AG20443 (cell line): Measurements from ENCODE around the gene FANCG.

Experiments
- DNase-seq: peaks from one replicate; pipeline ENCODE4 v3.0.0; 2012; ENCODE audit warnings: low spot score, mixed read lengths

The FANCG gene

GRCh38 chr9:35103660-35104191 is 24.0 kb upstream of the FANCG start:
- no peak for DNase-seq

GRCh38 chr9:35102769-35103659 is 23.3 kb upstream of the FANCG start, which contains the start of gene STOML2:
Gene STOML2 (minus strand): TSS chr9:35103131. CDS start chr9:35103094, 37 bp downstream.
- peak; percentile 96 for DNase-seq

DNA sequence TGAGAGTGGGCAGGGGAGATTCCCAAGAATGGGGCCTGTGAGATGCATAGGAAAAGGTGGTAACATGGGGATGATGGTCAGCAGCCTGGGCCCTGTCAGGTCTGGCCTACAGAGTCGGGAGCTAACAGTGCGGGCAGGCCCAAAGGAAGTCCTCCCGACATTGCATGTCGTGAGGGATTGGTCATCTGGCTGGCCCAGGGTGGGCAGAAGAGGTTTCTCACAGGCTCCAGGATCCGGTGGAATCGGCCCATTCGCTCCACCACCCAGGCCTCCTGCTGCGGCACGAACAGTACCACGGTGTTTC is 22.7 kb upstream of the FANCG start:
- DNase-seq, result peak; percentile 30

DNA sequence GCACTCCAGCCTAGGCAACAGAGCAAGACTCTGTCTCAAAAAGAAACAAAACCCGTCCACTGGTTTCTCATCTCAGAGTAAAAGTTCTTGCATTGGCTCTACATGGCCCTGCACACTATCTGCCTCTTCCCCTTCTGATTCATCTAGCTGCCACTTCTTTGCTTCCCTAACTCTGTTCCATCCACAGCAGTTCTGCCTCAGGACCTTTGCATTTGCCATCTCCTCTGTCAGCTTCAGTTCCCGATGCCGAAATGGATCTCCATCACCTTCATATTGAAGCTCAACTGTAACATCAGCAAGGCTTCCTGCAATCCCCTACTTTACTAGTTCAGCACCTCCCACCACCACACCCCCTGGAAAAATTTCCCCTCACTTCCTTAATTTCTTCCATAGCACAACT is 17.8 kb upstream of the FANCG start:
- DNase-seq, result no peak

DNA sequence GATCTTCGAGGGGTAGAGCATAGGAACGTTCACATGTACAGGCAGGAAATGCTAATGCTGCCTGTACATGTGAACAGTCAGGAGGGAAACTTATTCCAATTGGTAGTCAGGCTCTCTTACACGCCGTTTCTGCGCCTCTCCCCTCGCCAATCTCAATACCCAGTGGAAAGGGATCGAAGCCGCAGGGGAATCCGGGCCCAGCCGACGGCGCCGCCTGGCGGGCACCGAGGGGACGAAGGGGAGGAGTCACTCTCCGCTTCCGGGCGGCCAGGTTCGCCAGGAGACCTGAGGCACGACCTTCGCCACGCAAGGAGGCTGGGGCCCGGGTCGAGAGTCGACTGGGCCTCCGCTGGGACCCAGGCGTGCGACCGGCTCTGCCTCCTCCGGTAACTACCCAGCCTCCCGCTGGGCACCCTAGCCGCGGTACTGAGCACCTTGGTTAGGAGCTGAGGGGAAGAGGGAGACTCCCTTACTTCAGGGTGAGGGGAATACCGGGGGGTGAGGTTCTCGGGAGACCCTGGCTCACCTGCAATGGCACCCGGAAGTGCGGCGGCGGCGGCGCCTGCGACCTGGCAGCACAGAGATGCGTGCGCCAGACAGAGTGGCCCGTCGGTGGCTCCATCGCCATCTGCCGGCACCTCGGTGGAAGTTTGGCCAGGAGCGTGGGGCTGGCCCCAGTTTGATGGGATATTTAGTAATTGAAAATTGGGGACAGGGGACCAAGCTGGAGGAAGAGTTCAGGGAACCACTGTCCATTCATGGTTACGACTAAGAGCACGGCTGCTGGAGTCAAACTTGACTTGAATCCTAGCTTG is 16.5 kb upstream of the FANCG start, which contains the start of gene PIGO:
PIGO (minus strand) TSS at position 557 of the 815 bp plus-strand sequence. CDS start 1,026 bp downstream, outside the sequence.
- peak; percentile 91 for DNase-seq

DNA sequence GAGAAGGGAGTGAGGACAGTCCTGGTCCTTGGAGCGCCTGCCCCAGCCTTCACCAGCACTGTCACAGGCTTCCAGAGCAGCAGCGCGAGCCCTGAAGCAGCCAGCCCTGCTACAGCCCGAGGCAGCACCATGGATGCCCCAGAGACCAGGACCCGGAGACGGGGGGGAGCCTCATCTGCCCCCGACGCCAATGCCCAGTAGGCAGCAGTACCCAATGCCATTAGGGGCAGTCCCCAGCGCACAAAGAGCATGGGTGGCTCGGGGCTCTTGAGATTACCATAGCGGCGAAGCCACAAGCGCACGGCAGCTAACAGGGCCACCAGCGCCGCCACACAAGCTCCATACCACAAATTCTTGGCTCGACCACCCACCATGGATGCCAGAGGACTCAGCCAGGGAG is 11.8 kb upstream of the FANCG start:
- DNase-seq, result no peak

- DNase-seq, result no peak
Observed at GRCh38 chr9:35089434-35089833, 9.7 kb upstream of the FANCG start.

DNA sequence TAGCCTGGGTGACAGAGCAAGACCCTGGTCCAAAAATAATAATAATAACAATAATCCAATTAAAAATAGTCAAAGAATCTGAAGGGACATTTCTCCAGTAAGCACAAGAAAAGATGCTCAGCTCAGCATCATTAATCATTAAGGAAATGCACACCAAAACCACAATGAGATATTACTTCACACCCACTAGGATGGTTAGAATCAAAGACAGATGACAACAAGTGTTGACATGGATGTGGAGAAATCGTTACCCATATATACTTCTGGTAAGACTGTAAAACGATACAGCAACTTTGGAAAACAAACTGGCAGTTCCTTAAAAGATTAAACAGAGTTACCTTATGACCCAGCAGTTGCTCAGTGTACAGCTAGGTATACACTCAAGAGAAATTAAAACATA is 5.3 kb upstream of the FANCG start:
- no peak for DNase-seq

DNA sequence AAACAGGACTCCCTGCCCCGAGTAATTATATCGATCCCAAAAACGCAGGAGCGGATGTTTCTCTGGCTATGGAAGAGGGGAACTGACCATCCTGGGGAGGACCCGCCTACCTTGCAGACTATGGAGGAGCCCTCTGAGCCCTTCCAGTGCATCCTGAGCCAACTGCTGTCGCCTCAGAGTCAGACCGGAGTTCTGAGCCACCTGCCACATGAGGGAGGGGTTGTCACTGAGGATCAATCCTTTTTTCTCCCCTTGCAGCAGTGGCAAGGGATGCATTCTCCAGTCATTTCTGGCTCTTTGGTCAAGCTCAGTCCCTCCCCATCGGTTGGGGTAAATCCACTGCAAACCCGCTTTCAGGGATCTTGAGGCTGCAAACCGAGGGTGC is 709 bp downstream of the FANCG start:
- no peak for DNase-seq

DNA sequence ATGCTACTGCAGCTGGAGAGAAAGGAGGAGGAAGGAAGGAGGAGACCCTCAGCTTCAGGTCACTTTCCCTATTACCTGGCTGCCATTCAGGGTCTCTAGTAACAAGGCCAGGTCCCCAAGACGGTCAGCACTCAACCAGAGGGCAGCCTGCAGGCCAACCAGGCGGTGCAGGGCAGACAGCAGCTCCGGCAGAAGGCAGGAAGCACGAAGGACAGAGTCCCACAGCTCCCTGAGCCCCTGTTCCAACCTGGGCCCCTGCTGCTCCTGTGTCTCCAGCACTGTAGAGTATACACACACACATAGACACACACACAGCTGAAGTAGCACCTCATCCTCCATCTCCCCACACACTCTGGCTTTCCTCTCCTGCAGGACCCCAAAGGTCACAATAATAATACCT is 1.7 kb downstream of the FANCG start:
- DNase-seq, result no peak

DNA sequence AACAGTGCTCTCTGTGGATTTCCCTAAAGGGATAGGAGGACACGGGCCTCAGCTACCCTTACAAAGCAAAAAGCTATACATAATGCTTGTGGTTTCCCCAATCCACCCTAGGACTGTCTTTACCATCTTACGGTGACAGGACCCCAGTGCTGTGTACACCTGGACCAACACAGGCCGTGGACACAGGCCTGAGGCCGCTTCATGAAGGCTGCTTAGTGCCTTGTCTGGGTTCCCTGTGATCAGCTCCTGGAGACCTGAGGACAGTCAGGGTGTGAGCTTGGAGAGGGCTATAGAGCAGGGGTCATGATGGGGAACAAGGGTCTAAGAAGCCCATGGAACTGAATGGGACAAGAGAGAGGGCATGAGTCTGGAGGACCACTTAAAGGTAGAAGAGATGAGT is 2.9 kb downstream of the FANCG start:
- no peak for DNase-seq

DNA sequence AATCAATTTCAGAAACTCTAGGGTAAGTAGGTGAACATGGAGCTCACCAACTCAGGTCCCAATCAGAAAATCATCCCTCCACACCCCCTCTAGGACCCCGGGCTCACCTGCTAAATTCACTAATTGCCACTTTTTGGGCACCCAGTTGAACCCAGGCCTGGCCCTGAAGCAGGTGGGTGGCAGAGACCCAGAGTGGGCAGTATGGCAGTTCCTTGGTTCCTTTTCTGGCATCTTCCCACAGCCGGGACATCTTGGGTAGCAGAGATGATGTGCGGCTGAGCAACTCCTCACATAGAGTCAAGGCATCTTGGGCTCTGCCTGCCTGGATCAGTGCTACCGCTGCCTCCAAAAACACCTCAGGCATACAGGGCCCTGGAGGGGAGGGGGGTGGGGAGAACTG is 4.4 kb downstream of the FANCG start:
- DNase-seq, result no peak

- DNase-seq, result no peak
Observed at GRCh38 chr9:35074791-35075190, 5.0 kb downstream of the FANCG start.

DNA sequence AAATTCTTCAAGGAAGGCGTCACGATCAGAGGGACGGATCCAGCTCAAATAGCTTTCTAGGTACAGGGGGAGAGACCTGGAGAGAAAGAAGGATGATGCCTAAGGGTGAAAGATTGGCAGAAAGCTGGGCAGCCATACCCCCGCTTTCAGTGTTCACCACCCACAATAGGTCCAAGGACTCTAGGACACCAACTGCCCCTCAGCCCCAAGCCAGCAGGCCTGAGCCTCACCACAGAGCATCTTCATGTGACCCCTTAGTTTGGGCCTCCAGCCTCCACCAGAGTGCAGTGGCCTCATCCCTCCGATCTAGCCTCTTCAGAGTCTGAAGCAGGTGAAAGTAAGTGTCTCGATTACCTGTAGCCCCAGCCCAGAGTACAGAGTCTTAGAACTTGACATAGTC is 5.6 kb downstream of the FANCG start:
- no peak for DNase-seq

DNA sequence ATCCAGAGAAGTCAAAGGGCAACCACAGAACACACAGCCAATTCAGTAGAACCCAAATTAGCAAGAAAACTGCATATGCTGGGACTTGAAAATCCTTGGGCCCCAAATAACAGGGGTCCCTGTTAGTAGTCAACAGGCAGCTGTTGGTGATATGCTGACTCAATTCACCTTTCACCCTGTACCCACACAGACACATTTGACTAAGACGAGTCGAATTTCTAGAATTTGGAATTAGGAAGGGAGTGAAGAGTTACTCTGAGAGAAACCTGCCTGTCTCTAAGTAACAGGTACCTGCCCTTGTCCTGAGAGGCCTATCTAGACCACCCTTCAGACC is 6.5 kb downstream of the FANCG start:
- no peak for DNase-seq

GRCh38 chr9:35072461-35073278 is 7.1 kb downstream of the FANCG start, which contains the start of gene VCP:
Gene VCP (minus strand): TSS chr9:35072625. CDS start chr9:35072353, 272 bp downstream.
- DNase-seq, result peak; percentile 99

- peak; percentile 91 for DNase-seq
Observed at GRCh38 chr9:35071814-35072460, 7.8 kb downstream of the FANCG start.

GRCh38 chr9:35070823-35071813 is 8.6 kb downstream of the FANCG start:
- no peak for DNase-seq

GRCh38 chr9:35069020-35069419 is 10.7 kb downstream of the FANCG start:
- no peak for DNase-seq

- DNase-seq, result no peak
Observed at GRCh38 chr9:35067056-35067455, 12.7 kb downstream of the FANCG start.
